CD8-positive, alpha-beta memory T cell (primary cell): ENCODE results near the gene FILIP1. TPM values are rescaled to one million over a fixed set of nuclear protein-coding genes. Genes with fewer than 3 reads are reported as not detected.

Source experiments
- CTCF ChIA-PET: fragments of 350-600 bp; sonication (Branson Sonifier 250); formaldehyde crosslinking; loops from one replicate; lab custom pipeline; 2021; ENCODE audit warnings: antibody characterized with exemption; lab: Charles Lee
- POLR2A ChIA-PET: fragments of 350-600 bp; sonication (Branson Sonifier 250); formaldehyde crosslinking; loops from one replicate; lab custom pipeline; 2021; ENCODE audit warnings: antibody characterized with exemption; lab: Charles Lee
- DNase-seq, 5 donors: peaks; one replicate each; pipeline versions ENCODE4 v3.0.0 to v3.0.0-alpha.2; 2020 to 2022; ENCODE audit warnings: mixed read lengths in 1 of 5
- H3K27ac ChIP-seq: one replicate; pipeline ENCODE4 v1.7.0; 2013; ENCODE audit warnings: low read depth, mild to moderate bottlenecking, low read length, moderate library complexity
- H3K27me3 ChIP-seq: 2 replicates; pipeline ENCODE4 v1.7.0; 2013; ENCODE audit warnings: low read length, mild to moderate bottlenecking; ENCODE audit not compliant: insufficient read depth, poor library complexity, severe bottlenecking
- H3K36me3 ChIP-seq: 2 replicates; pipeline ENCODE4 v1.7.0; 2013; ENCODE audit warnings: mild to moderate bottlenecking, low read length, moderate library complexity; ENCODE audit not compliant: insufficient read depth
- H3K4me1 ChIP-seq: 2 replicates; pipeline ENCODE4 v1.7.0; 2013; ENCODE audit warnings: mild to moderate bottlenecking, low read length, moderate library complexity; ENCODE audit not compliant: insufficient read depth
- H3K4me3 ChIP-seq: 2 replicates; pipeline ENCODE4 v1.7.0; 2013; ENCODE audit warnings: mild to moderate bottlenecking, low read length
- H3K9me3 ChIP-seq: 2 replicates; pipeline ENCODE4 v1.7.0; 2013; ENCODE audit warnings: mild to moderate bottlenecking, low read length
- H3K27ac Mint-ChIP-seq, 8 donors: one replicate each; pipeline ENCODE4 v1.8.0; 2020 to 2021; ENCODE audit warnings: mixed read lengths in 8 of 8, mild to moderate bottlenecking in 6 of 8, inconsistent platforms in 3 of 8, moderate library complexity in 3 of 8
- H3K27me3 Mint-ChIP-seq, 2 donors: one replicate each; pipeline ENCODE4 v1.8.0; 2020 to 2021; ENCODE audit warnings: mixed read lengths in 2 of 2, mild to moderate bottlenecking in 1 of 2, moderate library complexity in 1 of 2
- H3K36me3 Mint-ChIP-seq, 3 donors: one replicate each; pipeline ENCODE4 v1.8.0; 2020 to 2021; ENCODE audit warnings: mixed read lengths in 3 of 3, inconsistent platforms in 1 of 3, mild to moderate bottlenecking in 1 of 3
- H3K4me1 Mint-ChIP-seq, 3 donors: one replicate each; pipeline ENCODE4 v1.8.0; 2020 to 2021; ENCODE audit warnings: mixed read lengths in 3 of 3, inconsistent platforms in 1 of 3, mild to moderate bottlenecking in 1 of 3
- H3K4me3 Mint-ChIP-seq, 7 donors: one replicate each; pipeline ENCODE4 v1.8.0; 2020 to 2021; ENCODE audit warnings: mixed read lengths in 7 of 7, mild to moderate bottlenecking in 6 of 7, moderate library complexity in 4 of 7, inconsistent platforms in 2 of 7
- H3K9me3 Mint-ChIP-seq, 5 donors: one replicate each; pipeline ENCODE4 v1.8.0; 2020 to 2022; ENCODE audit warnings: mixed read lengths in 5 of 5, mild to moderate bottlenecking in 3 of 5, moderate library complexity in 2 of 5, inconsistent platforms in 1 of 5
- polyA plus RNA-seq: library from polyadenylated mRNA; unstranded; fragments of 300-500 nt; fragmentation: Illumina TruSeq; gene quantifications from one replicate; pipeline ENCODE4 v1.2.3, GENCODE V29; 2021
- total RNA-seq, 2 experiments: library from RNA; stranded (reverse); gene quantifications; one replicate each; pipeline ENCODE4 v1.2.3, GENCODE V29; 2021

FILIP1 gene
- total and polyA plus RNA-seq, 3 experiments from 2014 or later, result not detected

- H3K9me3 ChIP-seq, result no peaks in the 10 kb centered on the region
- no peaks in the 10 kb centered on the region for H3K9me3 Mint-ChIP-seq
- CTCF ChIA-PET, result no interaction called here
- H3K4me1 ChIP-seq, result no peaks in the 10 kb centered on the region
- peaks cover 23% of the 10 kb centered on the region for H3K36me3 ChIP-seq
- no peak overlapping the region for H3K4me3 ChIP-seq
- no peaks in the 10 kb centered on the region for H3K27me3 ChIP-seq
- peaks cover 13 to 29% (median 14%) of the 10 kb centered on the region in 3 donors for H3K4me1 Mint-ChIP-seq
- POLR2A ChIA-PET, result no interaction called here
- no peak overlapping the region for H3K4me3 Mint-ChIP-seq
- peaks cover 0 to 53% (median 19%) of the 10 kb centered on the region in 3 donors for H3K36me3 Mint-ChIP-seq
- no peak overlapping the region for H3K27ac ChIP-seq
- no peaks in the 10 kb centered on the region for H3K27me3 Mint-ChIP-seq
- no peak for DNase-seq
- no peak overlapping the region for H3K27ac Mint-ChIP-seq
Measured at GRCh38 chr6:75263401-75263750, 230.2 kb downstream of the FILIP1 start.

- DNase-seq, result no peak
- no peak overlapping the region for H3K4me3 Mint-ChIP-seq
- POLR2A ChIA-PET, result no interaction called here
- H3K4me3 ChIP-seq, result no peak overlapping the region
- H3K4me1 ChIP-seq, result no peaks in the 10 kb centered on the region
- H3K9me3 ChIP-seq, result no peaks in the 10 kb centered on the region
- H3K36me3 ChIP-seq, result peaks cover 24% of the 10 kb centered on the region
- no peaks in the 10 kb centered on the region for H3K27me3 ChIP-seq
- H3K36me3 Mint-ChIP-seq, result peaks cover 0 to 57% (median 20%) of the 10 kb centered on the region in 3 donors
- H3K4me1 Mint-ChIP-seq, result peaks cover 9 to 26% (median 11%) of the 10 kb centered on the region in 3 donors
- H3K27me3 Mint-ChIP-seq, result no peaks in the 10 kb centered on the region
- CTCF ChIA-PET, result interaction anchor here (0.9 kb wide), 1 partner anchor 20 kb away, joined by 3 read pairs; the partner anchor contains the start of gene COX7A2
- H3K9me3 Mint-ChIP-seq, result no peaks in the 10 kb centered on the region
- peak overlapping the region in 1 of 8 donors; percentile 2 for H3K27ac Mint-ChIP-seq
- H3K27ac ChIP-seq, result no peak overlapping the region
Measured at GRCh38 chr6:75262716-75263400, 230.7 kb downstream of the FILIP1 start.

- POLR2A ChIA-PET, result no interaction called here
Measured at GRCh38 chr6:75261299-75261698, 232.3 kb downstream of the FILIP1 start.

GRCh38 chr6:75257343-75258087 is 236.1 kb downstream of the FILIP1 start:
- DNase-seq, result no peak
- ChIA-PET CTCF (no interaction called here), POLR2A (no interaction called here)
- H3K4me3 ChIP-seq, result no peak overlapping the region
- H3K27ac ChIP-seq, result no peak overlapping the region
- H3K36me3 ChIP-seq, result peaks cover 28% of the 10 kb centered on the region
- Mint-ChIP-seq H3K27ac (peak overlapping the region in 1 of 8 donors; percentile 49), H3K4me1 (no peaks in the 10 kb centered on the region), H3K27me3 (no peaks in the 10 kb centered on the region), H3K36me3 (peaks cover 0 to 73% (median 18%) of the 10 kb centered on the region in 3 donors), H3K9me3 (no peaks in the 10 kb centered on the region), H3K4me3 (no peak overlapping the region)
- no peaks in the 10 kb centered on the region for H3K4me1 ChIP-seq
- no peaks in the 10 kb centered on the region for H3K9me3 ChIP-seq
- H3K27me3 ChIP-seq, result no peaks in the 10 kb centered on the region

More at GRCh38 chr6:75261299-75261698, 232.3 kb downstream of the FILIP1 start:
- no peaks in the 10 kb centered on the region for H3K9me3 Mint-ChIP-seq
- peaks cover 0 to 70% (median 17%) of the 10 kb centered on the region in 3 donors for H3K36me3 Mint-ChIP-seq
- no peaks in the 10 kb centered on the region for H3K9me3 ChIP-seq
- no peak for DNase-seq
- peaks cover 0 to 12% (median 4%) of the 10 kb centered on the region in 3 donors for H3K4me1 Mint-ChIP-seq
- no peaks in the 10 kb centered on the region for H3K27me3 Mint-ChIP-seq
- peaks cover 24% of the 10 kb centered on the region for H3K36me3 ChIP-seq
- no peak overlapping the region for H3K4me3 Mint-ChIP-seq
- no peak overlapping the region for H3K4me3 ChIP-seq
- CTCF ChIA-PET, result interaction anchor here (1.3 kb wide), 1 partner anchor 9 kb away, joined by 3 read pairs; no protein-coding TSS in a partner anchor
- H3K27ac ChIP-seq, result no peak overlapping the region
- no peaks in the 10 kb centered on the region for H3K4me1 ChIP-seq
- no peaks in the 10 kb centered on the region for H3K27me3 ChIP-seq
- H3K27ac Mint-ChIP-seq, result peak overlapping the region in 1 of 8 donors; percentile 36

- CTCF ChIA-PET, result interaction anchor here (1.5 kb wide), 1 partner anchor 1511 kb away, joined by 3 read pairs; no protein-coding TSS in a partner anchor
- Mint-ChIP-seq H3K4me1 (no peaks in the 10 kb centered on the region), H3K27me3 (peaks cover 0 to 12% of the 10 kb centered on the region in 2 donors), H3K27ac (no peak overlapping the region), H3K4me3 (no peak overlapping the region), H3K36me3 (peaks cover 0 to 18% (median 7%) of the 10 kb centered on the region in 3 donors), H3K9me3 (no peaks in the 10 kb centered on the region)
- peaks cover 2% of the 10 kb centered on the region for H3K36me3 ChIP-seq
- H3K27ac ChIP-seq, result no peak overlapping the region
- POLR2A ChIA-PET, result no interaction called here
- no peaks in the 10 kb centered on the region for H3K27me3 ChIP-seq
- no peak for DNase-seq
- no peaks in the 10 kb centered on the region for H3K9me3 ChIP-seq
- no peak overlapping the region for H3K4me3 ChIP-seq
- no peaks in the 10 kb centered on the region for H3K4me1 ChIP-seq
Measured at GRCh38 chr6:75250552-75250951, 243.0 kb downstream of the FILIP1 start.

- Histone ChIP-seq H3K4me3 (no peak overlapping the region), H3K27me3 (no peaks in the 10 kb centered on the region), H3K9me3 (no peaks in the 10 kb centered on the region), H3K4me1 (no peaks in the 10 kb centered on the region), H3K36me3 (no peaks in the 10 kb centered on the region), H3K27ac (no peak overlapping the region)
- H3K4me3 Mint-ChIP-seq, result no peak overlapping the region
- H3K9me3 Mint-ChIP-seq, result no peaks in the 10 kb centered on the region
- H3K27ac Mint-ChIP-seq, result peak overlapping the region in 1 of 8 donors; percentile 23
- CTCF ChIA-PET, result no interaction called here
- H3K27me3 Mint-ChIP-seq, result peaks cover 0 to 18% of the 10 kb centered on the region in 2 donors
- H3K4me1 Mint-ChIP-seq, result peaks cover under 1 to 1% (median under 1%) of the 10 kb centered on the region in 3 donors
- DNase-seq, result no peak
- H3K36me3 Mint-ChIP-seq, result peaks cover 0 to 12% (median 6%) of the 10 kb centered on the region in 3 donors
- POLR2A ChIA-PET, result no interaction called here
Measured at GRCh38 chr6:75249837-75250236, 243.8 kb downstream of the FILIP1 start.

- no peak overlapping the region for H3K27ac Mint-ChIP-seq
Measured at GRCh38 chr6:75246386-75246785, 247.2 kb downstream of the FILIP1 start.

More at GRCh38 chr6:75246386-75246785, 247.2 kb downstream of the FILIP1 start:
- H3K27me3 Mint-ChIP-seq, result peaks cover 4 to 20% of the 10 kb centered on the region in 2 donors
- H3K36me3 Mint-ChIP-seq, result peaks cover 2 to 10% (median 7%) of the 10 kb centered on the region in 3 donors
- Histone ChIP-seq H3K36me3 (no peaks in the 10 kb centered on the region), H3K4me1 (peaks cover 5% of the 10 kb centered on the region), H3K27me3 (no peaks in the 10 kb centered on the region), H3K27ac (no peak overlapping the region), H3K9me3 (no peaks in the 10 kb centered on the region), H3K4me3 (no peak overlapping the region)
- H3K9me3 Mint-ChIP-seq, result no peaks in the 10 kb centered on the region
- POLR2A ChIA-PET, result no interaction called here
- no peak for DNase-seq
- H3K4me3 Mint-ChIP-seq, result peak overlapping the region in 1 of 7 donors; percentile 69
- H3K4me1 Mint-ChIP-seq, result peaks cover 20 to 26% (median 25%) of the 10 kb centered on the region in 3 donors
- CTCF ChIA-PET, result no interaction called here
